Liver (tissue), 9 donors: ENCODE measurements around the gene CD300C. TPM values are rescaled to one million over a fixed set of nuclear protein-coding genes. Genes with fewer than 3 reads are reported as not detected.
A peak's percentile ranks its signal among the peaks of the same experiment; 100 is the strongest.

Experiments used
- DNase-seq: peaks from one replicate; pipeline ENCODE4 v3.0.0-alpha.2; 2017; ENCODE audit warnings: low spot score
- H3K27ac ChIP-seq, 2 donors: one replicate each; pipeline ENCODE4 v1.7.0; 2013; ENCODE audit warnings: inconsistent platforms in 2 of 2, low read length in 2 of 2, control low read depth in 1 of 2, low read depth in 1 of 2, mild to moderate bottlenecking in 1 of 2
- H3K27me3 ChIP-seq, 4 donors: one replicate each; pipeline versions ENCODE4 v1.6.1 to v1.7.0; 2013; ENCODE audit warnings: low read length in 3 of 4, inconsistent platforms in 1 of 4, mild to moderate bottlenecking in 1 of 4, moderate library complexity in 1 of 4; ENCODE audit not compliant: control insufficient read depth in 4 of 4, insufficient read depth in 4 of 4
- H3K36me3 ChIP-seq, 4 donors: one replicate each; pipeline versions ENCODE4 v1.6.1 to v1.7.0; 2013; ENCODE audit warnings: low read length in 3 of 4, mild to moderate bottlenecking in 3 of 4, low read depth in 1 of 4, moderate library complexity in 1 of 4; ENCODE audit not compliant: control insufficient read depth in 4 of 4, insufficient read depth in 3 of 4
- H3K4me1 ChIP-seq, 4 donors: one replicate each; pipeline versions ENCODE4 v1.6.1 to v1.7.0; 2013; ENCODE audit warnings: low read length in 3 of 4, mild to moderate bottlenecking in 3 of 4, moderate library complexity in 1 of 4; ENCODE audit not compliant: control insufficient read depth in 4 of 4, insufficient read depth in 4 of 4
- H3K4me3 ChIP-seq, 3 donors: one replicate each; pipeline versions ENCODE4 v1.6.1 to v1.7.0; 2013; ENCODE audit warnings: low read length in 3 of 3, control low read depth in 1 of 3, low read depth in 1 of 3, mild to moderate bottlenecking in 1 of 3
- H3K9ac ChIP-seq, 2 donors: one replicate each; pipeline ENCODE4 v1.7.0; 2013; ENCODE audit warnings: low read length in 2 of 2, mild to moderate bottlenecking in 2 of 2, moderate library complexity in 2 of 2, control low read depth in 1 of 2, low read depth in 1 of 2
- H3K9me3 ChIP-seq, 4 donors: one replicate each; pipeline versions ENCODE4 v1.6.1 to v1.7.0; 2013; ENCODE audit warnings: low read length in 3 of 4; ENCODE audit not compliant: control insufficient read depth in 4 of 4
- CTCF ChIP-seq: fragments of 150-350 bp; IDR thresholded peaks from 2 replicates; pipeline ENCODE4 v1.5.1; 2017; ENCODE audit warnings: improper control_type of control experiment, low read depth, low read length; ENCODE audit not compliant: missing input control
- FOXA1 ChIP-seq: IDR thresholded peaks from 2 replicates; pipeline ENCODE4 v1.6.1; 2016; ENCODE audit warnings: antibody characterized with exemption
- HNF4A ChIP-seq, 2 donors: conservative IDR thresholded peaks; 2 replicates each; pipeline ENCODE4 v1.6.1; 2016; ENCODE audit warnings: antibody characterized with exemption in 2 of 2, mild to moderate bottlenecking in 2 of 2
- HNF4G ChIP-seq: IDR thresholded peaks from 2 replicates; pipeline ENCODE4 v1.6.1; 2016; ENCODE audit warnings: antibody characterized with exemption
- JUND ChIP-seq, 2 donors: IDR thresholded peaks; 2 replicates each; pipeline ENCODE4 v1.6.1; 2016; ENCODE audit warnings: antibody characterized with exemption in 2 of 2
- RAD21 ChIP-seq, 2 donors: IDR thresholded peaks; 2 replicates each; pipeline ENCODE4 v1.6.1; 2016; ENCODE audit warnings: antibody characterized with exemption in 2 of 2, mild to moderate bottlenecking in 2 of 2
- YY1 ChIP-seq: IDR thresholded peaks from 2 replicates; pipeline ENCODE4 v1.6.1; 2016; ENCODE audit warnings: antibody characterized with exemption, mild to moderate bottlenecking
- WGBS: extraction: QIAGEN DNeasy Blood & Tissue Kit; methylation state at CpG from one replicate; pipeline ENCODE4 v1.1.7; 2013; 5-methylcytosine and 5-hydroxymethylcytosine counted together
- polyA plus RNA-seq, 2 donors: library from polyadenylated mRNA; stranded (reverse) in 1 of 2; unstranded in 1 of 2; fragments of 200-250 nt in 1 of 2; fragments of >200 nt in 1 of 2; fragmentation: Nextera tagmentation in 1 of 2; extraction: Ambion mirVana in 1 of 2; gene quantifications; one replicate each; pipeline versions ENCODE4 v1.2.1 to v1.2.3, GENCODE V29; 2013 to 2015
- total RNA-seq, 2 donors: library from RNA; depleted of rRNA; stranded (reverse); fragments of >200 nt; gene quantifications; one replicate each; pipeline ENCODE4 v1.2.3, GENCODE V29; 2014
- TF ChIP-seq, protein P1 (sequence below): IDR thresholded peaks from 2 replicates; pipeline ENCODE4 v1.6.1; 2016; ENCODE audit warnings: antibody characterized with exemption
- TF ChIP-seq, protein P2 (sequence below): IDR thresholded peaks from 2 replicates; pipeline ENCODE4 v1.6.1; 2016; ENCODE audit warnings: antibody characterized with exemption
- TF ChIP-seq, protein P3 (sequence below): IDR thresholded peaks from 2 replicates; pipeline ENCODE4 v1.6.1; 2016; ENCODE audit warnings: antibody characterized with exemption
- TF ChIP-seq, protein P4 (sequence below): IDR thresholded peaks from 2 replicates; pipeline ENCODE4 v1.6.1; 2016; ENCODE audit warnings: antibody characterized with exemption, mild to moderate bottlenecking
- donor health status: healthy.
- donor health status: healthy.
- donor health status: healthy.
- donor health status: healthy.
- donor health status: healthy.

CD300C gene
- total and polyA plus RNA-seq, 4 donors = 0.17 to 1.5 (median 1.0) TPM

GRCh38 chr17:74525781-74526288 is 20.1 kb downstream of the CD300C start:
- no peak overlapping the region for H3K9ac ChIP-seq
- DNase-seq = peak; percentile 19
- H3K27ac ChIP-seq = no peak overlapping the region
- 84% methylated on average over 14 of the region's 14 CpGs for WGBS
- TF ChIP-seq, protein P1, sequence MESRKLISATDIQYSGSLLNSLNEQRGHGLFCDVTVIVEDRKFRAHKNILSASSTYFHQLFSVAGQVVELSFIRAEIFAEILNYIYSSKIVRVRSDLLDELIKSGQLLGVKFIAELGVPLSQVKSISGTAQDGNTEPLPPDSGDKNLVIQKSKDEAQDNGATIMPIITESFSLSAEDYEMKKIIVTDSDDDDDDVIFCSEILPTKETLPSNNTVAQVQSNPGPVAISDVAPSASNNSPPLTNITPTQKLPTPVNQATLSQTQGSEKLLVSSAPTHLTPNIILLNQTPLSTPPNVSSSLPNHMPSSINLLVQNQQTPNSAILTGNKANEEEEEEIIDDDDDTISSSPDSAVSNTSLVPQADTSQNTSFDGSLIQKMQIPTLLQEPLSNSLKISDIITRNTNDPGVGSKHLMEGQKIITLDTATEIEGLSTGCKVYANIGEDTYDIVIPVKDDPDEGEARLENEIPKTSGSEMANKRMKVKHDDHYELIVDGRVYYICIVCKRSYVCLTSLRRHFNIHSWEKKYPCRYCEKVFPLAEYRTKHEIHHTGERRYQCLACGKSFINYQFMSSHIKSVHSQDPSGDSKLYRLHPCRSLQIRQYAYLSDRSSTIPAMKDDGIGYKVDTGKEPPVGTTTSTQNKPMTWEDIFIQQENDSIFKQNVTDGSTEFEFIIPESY = no peak
- no peak for TF ChIP-seq YY1
- TF ChIP-seq, protein P2, sequence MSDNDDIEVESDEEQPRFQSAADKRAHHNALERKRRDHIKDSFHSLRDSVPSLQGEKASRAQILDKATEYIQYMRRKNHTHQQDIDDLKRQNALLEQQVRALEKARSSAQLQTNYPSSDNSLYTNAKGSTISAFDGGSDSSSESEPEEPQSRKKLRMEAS = no peak
- TF ChIP-seq JUND (IDR thresholded peaks at IDR 0.05) = no peak
- no peak for TF ChIP-seq HNF4G
- no peaks in the 10 kb centered on the region for H3K9me3 ChIP-seq
- H3K36me3 ChIP-seq = no peaks in the 10 kb centered on the region
- H3K4me1 ChIP-seq = no peaks in the 10 kb centered on the region
- peaks cover 0 to 3% (median 0%) of the 10 kb centered on the region in 4 donors for H3K27me3 ChIP-seq
- no peak overlapping the region for H3K4me3 ChIP-seq

DNA sequence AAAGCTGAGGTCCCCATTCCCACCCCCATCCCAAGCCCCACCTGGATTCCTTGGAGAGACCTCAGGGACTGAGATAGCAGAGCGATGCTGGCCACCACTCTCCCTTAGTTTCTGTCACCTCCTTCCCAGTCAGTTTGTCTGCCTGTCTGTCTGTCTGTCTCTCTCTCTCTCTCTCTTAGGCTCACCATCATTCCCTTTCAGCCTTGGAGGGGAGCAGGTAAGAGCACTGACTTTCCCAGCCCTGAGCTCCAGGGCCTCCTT is 20.5 kb downstream of the CD300C start:
- Histone ChIP-seq H3K36me3 (no peaks in the 10 kb centered on the region), H3K4me3 (no peak overlapping the region), H3K27me3 (peaks cover 0 to 3% (median 0%) of the 10 kb centered on the region in 4 donors), H3K27ac (no peak overlapping the region), H3K9me3 (no peaks in the 10 kb centered on the region), H3K4me1 (no peaks in the 10 kb centered on the region), H3K9ac (no peak overlapping the region)
- WGBS = 82% methylated on average over 1 of the region's 1 CpG
- no peak for DNase-seq
- no peak for TF ChIP-seq HNF4A (conservative IDR thresholded peaks at IDR 0.05)
- TF ChIP-seq, protein P3, sequence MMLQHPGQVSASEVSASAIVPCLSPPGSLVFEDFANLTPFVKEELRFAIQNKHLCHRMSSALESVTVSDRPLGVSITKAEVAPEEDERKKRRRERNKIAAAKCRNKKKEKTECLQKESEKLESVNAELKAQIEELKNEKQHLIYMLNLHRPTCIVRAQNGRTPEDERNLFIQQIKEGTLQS = no peak
- TF ChIP-seq JUND (IDR thresholded peaks at IDR 0.05) = no peak
- no peak for TF ChIP-seq CTCF
- TF ChIP-seq FOXA1 = no peak
- TF ChIP-seq, protein P4, sequence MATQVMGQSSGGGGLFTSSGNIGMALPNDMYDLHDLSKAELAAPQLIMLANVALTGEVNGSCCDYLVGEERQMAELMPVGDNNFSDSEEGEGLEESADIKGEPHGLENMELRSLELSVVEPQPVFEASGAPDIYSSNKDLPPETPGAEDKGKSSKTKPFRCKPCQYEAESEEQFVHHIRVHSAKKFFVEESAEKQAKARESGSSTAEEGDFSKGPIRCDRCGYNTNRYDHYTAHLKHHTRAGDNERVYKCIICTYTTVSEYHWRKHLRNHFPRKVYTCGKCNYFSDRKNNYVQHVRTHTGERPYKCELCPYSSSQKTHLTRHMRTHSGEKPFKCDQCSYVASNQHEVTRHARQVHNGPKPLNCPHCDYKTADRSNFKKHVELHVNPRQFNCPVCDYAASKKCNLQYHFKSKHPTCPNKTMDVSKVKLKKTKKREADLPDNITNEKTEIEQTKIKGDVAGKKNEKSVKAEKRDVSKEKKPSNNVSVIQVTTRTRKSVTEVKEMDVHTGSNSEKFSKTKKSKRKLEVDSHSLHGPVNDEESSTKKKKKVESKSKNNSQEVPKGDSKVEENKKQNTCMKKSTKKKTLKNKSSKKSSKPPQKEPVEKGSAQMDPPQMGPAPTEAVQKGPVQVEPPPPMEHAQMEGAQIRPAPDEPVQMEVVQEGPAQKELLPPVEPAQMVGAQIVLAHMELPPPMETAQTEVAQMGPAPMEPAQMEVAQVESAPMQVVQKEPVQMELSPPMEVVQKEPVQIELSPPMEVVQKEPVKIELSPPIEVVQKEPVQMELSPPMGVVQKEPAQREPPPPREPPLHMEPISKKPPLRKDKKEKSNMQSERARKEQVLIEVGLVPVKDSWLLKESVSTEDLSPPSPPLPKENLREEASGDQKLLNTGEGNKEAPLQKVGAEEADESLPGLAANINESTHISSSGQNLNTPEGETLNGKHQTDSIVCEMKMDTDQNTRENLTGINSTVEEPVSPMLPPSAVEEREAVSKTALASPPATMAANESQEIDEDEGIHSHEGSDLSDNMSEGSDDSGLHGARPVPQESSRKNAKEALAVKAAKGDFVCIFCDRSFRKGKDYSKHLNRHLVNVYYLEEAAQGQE = no peak
- TF ChIP-seq YY1 = no peak
- TF ChIP-seq, protein P1 = no peak
- no peak for TF ChIP-seq RAD21 (IDR thresholded peaks at IDR 0.05)
